ENCODE measurements around the gene SPATA20. TPM values are rescaled to one million over a fixed set of nuclear protein-coding genes. Genes with fewer than 3 reads are reported as not detected.

The SPATA20 gene
- total RNA-seq, 2 experiments from 2014 or later: 10.2 to 10.3 TPM

DNA sequence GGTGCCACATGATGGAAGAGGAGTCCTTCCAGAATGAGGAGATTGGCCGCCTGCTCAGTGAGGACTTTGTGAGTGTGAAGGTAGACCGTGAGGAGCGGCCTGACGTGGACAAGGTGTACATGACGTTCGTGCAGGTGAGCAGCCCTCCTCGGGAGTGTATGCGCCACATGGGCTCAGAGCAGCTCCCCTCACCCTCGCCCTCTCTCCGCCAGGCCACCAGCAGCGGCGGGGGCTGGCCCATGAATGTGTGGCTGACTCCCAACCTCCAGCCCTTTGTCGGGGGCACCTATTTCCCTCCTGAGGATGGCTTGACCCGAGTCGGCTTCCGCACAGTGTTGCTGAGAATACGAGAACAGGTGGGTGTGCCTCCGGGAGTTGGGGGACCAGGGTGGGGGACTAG, 1.9 kb downstream of the SPATA20 start:
- POLR2A ChIA-PET: no interaction called here

DNA sequence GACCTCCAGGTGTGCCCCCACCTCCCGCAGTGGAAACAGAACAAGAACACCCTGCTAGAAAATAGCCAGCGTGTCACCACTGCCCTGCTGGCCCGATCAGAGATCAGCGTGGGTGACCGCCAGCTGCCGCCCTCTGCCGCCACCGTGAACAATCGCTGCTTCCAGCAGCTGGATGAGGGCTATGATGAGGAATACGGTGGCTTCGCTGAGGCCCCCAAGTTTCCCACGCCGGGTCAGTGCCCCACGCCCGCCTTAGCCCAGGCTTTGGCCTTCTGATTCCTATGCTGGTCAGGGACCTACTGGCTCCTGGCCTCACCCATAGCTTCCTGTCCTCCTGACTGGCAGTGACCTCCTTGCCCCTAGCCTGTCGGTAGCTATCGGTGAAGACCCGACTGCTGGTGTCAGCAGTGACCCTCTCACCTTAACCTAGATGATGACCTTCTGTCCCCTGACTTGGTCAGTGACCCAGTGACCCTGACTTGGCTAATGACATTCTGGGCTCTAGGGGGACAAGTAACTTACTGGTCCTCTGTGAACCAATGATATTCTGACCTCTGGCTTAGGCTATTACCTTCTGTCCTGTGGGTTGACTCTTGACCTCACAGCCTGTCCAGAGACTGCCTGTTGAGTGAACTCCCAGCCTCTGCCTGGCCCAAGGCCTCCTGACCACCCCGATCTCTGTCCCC, 2.4 kb downstream of the SPATA20 start:
- DNase-seq (no peak), ATAC-seq (ENCODE audit: poor library complexity) (no peak)
- Mint-ChIP-seq H3K4me1 (ENCODE audit: low read depth) (peaks cover 7% of the 10 kb centered on the region), H3K27ac (no peak overlapping the region), H3K27me3 (peaks cover under 1% of the 10 kb centered on the region), H3K9me3 (no peaks in the 10 kb centered on the region), H3K36me3 (ENCODE audit: low read depth) (no peaks in the 10 kb centered on the region), H3K4me3 (no peak overlapping the region)
- ChIA-PET CTCF (interaction anchor here (1.5 kb wide), 1 partner anchor 14 kb away, joined by 3 read pairs; no protein-coding TSS in a partner anchor), POLR2A (interaction anchor here (1.6 kb wide), 1 partner anchor 11 kb away, joined by 7 read pairs; the partner anchor contains the start of gene CACNA1G)
- Histone ChIP-seq H3K4me3 (ENCODE audit: low read length) (no peak overlapping the region), H3K36me3 (ENCODE audit: insufficient read depth, low read length) (no peaks in the 10 kb centered on the region), H3K27ac (ENCODE audit: low read depth in 1 of 2, low read length in 2 of 2) (no peak overlapping the region), H3K4me1 (ENCODE audit: insufficient read depth, low read length) (peaks cover 18% of the 10 kb centered on the region), H3K27me3 (ENCODE audit: control insufficient read depth in 1 of 2, insufficient read depth in 2 of 2, low read length in 2 of 2) (no peaks in the 10 kb centered on the region), H3K9me3 (ENCODE audit: control insufficient read depth in 1 of 2, insufficient read depth in 1 of 2, low read length in 2 of 2) (no peaks in the 10 kb centered on the region)
- TF ChIP-seq, protein P1, sequence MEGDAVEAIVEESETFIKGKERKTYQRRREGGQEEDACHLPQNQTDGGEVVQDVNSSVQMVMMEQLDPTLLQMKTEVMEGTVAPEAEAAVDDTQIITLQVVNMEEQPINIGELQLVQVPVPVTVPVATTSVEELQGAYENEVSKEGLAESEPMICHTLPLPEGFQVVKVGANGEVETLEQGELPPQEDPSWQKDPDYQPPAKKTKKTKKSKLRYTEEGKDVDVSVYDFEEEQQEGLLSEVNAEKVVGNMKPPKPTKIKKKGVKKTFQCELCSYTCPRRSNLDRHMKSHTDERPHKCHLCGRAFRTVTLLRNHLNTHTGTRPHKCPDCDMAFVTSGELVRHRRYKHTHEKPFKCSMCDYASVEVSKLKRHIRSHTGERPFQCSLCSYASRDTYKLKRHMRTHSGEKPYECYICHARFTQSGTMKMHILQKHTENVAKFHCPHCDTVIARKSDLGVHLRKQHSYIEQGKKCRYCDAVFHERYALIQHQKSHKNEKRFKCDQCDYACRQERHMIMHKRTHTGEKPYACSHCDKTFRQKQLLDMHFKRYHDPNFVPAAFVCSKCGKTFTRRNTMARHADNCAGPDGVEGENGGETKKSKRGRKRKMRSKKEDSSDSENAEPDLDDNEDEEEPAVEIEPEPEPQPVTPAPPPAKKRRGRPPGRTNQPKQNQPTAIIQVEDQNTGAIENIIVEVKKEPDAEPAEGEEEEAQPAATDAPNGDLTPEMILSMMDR (IDR thresholded peaks at IDR 0.05): no peak
- intact Hi-C loops (cut with DNase I, micrococcal nuclease): loop anchor here (5.0 to 10.0 kb wide), 3 partner anchors 65 to 408 kb away; no protein-coding TSS in a partner anchor

More for the DNA sequence above, 1.9 kb downstream of the SPATA20 start:
- Histone ChIP-seq H3K27ac (ENCODE audit: low read depth in 1 of 2, low read length in 2 of 2) (no peak overlapping the region), H3K27me3 (ENCODE audit: control insufficient read depth in 1 of 2, insufficient read depth in 2 of 2, low read length in 2 of 2) (no peaks in the 10 kb centered on the region), H3K36me3 (ENCODE audit: insufficient read depth, low read length) (no peaks in the 10 kb centered on the region), H3K9me3 (ENCODE audit: control insufficient read depth in 1 of 2, insufficient read depth in 1 of 2, low read length in 2 of 2) (no peaks in the 10 kb centered on the region), H3K4me1 (ENCODE audit: insufficient read depth, low read length) (peaks cover 18% of the 10 kb centered on the region), H3K4me3 (ENCODE audit: low read length) (no peak overlapping the region)
- intact Hi-C loops (cut with DNase I, micrococcal nuclease): loop anchor here (5.0 to 10.0 kb wide), 3 partner anchors 64 to 408 kb away; no protein-coding TSS in a partner anchor
- peaks cover 13% of the 10 kb centered on the region for H3K4me1 Mint-ChIP-seq (ENCODE audit: low read depth)
- H3K27ac Mint-ChIP-seq: no peak overlapping the region
- H3K36me3 Mint-ChIP-seq (ENCODE audit: low read depth): no peaks in the 10 kb centered on the region
- DNase-seq (no peak), ATAC-seq (ENCODE audit: poor library complexity) (no peak)
- H3K4me3 Mint-ChIP-seq: no peak overlapping the region
- peaks cover 6% of the 10 kb centered on the region for H3K27me3 Mint-ChIP-seq
- TF ChIP-seq, protein P1 (IDR thresholded peaks at IDR 0.05): no peak
- CTCF ChIA-PET: interaction anchor here (1.5 kb wide), 1 partner anchor 14 kb away, joined by 3 read pairs; no protein-coding TSS in a partner anchor
- H3K9me3 Mint-ChIP-seq: no peaks in the 10 kb centered on the region

DNA sequence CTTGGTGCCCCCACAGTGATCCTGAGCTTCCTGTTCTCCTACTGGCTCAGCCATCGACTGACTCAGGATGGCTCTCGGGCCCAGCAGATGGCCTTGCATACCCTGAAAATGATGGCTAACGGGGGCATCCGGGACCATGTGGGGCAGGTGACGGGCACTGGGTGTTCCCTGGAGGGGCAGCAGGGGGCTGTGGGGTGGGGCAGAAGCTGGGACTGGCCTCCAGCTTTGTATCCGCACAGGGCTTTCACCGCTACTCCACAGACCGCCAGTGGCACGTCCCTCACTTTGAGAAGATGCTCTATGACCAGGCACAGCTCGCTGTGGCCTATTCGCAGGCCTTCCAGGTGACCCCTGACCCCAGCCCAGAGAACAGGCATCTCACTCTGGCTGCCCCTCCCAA, 3.0 kb downstream of the SPATA20 start:
- H3K36me3 ChIP-seq (ENCODE audit: insufficient read depth, low read length): no peaks in the 10 kb centered on the region
- no peak overlapping the region for H3K27ac ChIP-seq (ENCODE audit: low read depth in 1 of 2, low read length in 2 of 2)
- peaks cover 18% of the 10 kb centered on the region for H3K4me1 ChIP-seq (ENCODE audit: insufficient read depth, low read length)
- Mint-ChIP-seq H3K9me3 (no peaks in the 10 kb centered on the region), H3K4me1 (ENCODE audit: low read depth) (peaks cover 5% of the 10 kb centered on the region), H3K4me3 (no peak overlapping the region), H3K36me3 (ENCODE audit: low read depth) (no peaks in the 10 kb centered on the region), H3K27ac (no peak overlapping the region), H3K27me3 (no peaks in the 10 kb centered on the region)
- ATAC-seq (ENCODE audit: poor library complexity) (no peak), DNase-seq (no peak)
- ChIA-PET POLR2A (interaction anchor here (1.6 kb wide), 1 partner anchor 10 kb away, joined by 7 read pairs; the partner anchor contains the start of gene CACNA1G), CTCF (interaction anchor here (1.5 kb wide), 1 partner anchor 13 kb away, joined by 3 read pairs; no protein-coding TSS in a partner anchor)
- H3K27me3 ChIP-seq (ENCODE audit: control insufficient read depth in 1 of 2, insufficient read depth in 2 of 2, low read length in 2 of 2): no peaks in the 10 kb centered on the region
- H3K4me3 ChIP-seq (ENCODE audit: low read length): no peak overlapping the region
- H3K9me3 ChIP-seq (ENCODE audit: control insufficient read depth in 1 of 2, insufficient read depth in 1 of 2, low read length in 2 of 2): no peaks in the 10 kb centered on the region
- intact Hi-C loops (cut with DNase I, micrococcal nuclease): loop anchor here (5.0 to 10.0 kb wide), 3 partner anchors 65 to 407 kb away; no protein-coding TSS in a partner anchor
- TF ChIP-seq, protein P1 (IDR thresholded peaks at IDR 0.05): no peak
